CD4-positive, CD25-positive, alpha-beta regulatory T cell (primary cell): ENCODE data around the gene MAST3. TPM values are rescaled to one million over a fixed set of nuclear protein-coding genes. Genes with fewer than 3 reads are reported as not detected.

Experiments
- ATAC-seq, 2 donors: fragments of 150-1000 bp; cut with Tn5 transposase; one replicate each; pipeline ENCODE4 v1.10.0; 2021; ENCODE audit warnings: low read depth in 2 of 2, moderate number of reproducible peaks in 2 of 2, moderate library complexity in 1 of 2
- DNase-seq, 3 donors: peaks; one replicate each; pipeline versions ENCODE4 v3.0.0 to v3.0.0-alpha.2; 2012 to 2022; ENCODE audit warnings: mixed read lengths in 1 of 3
- H3K27ac ChIP-seq: one replicate; pipeline ENCODE4 v1.7.0; 2013; ENCODE audit warnings: mild to moderate bottlenecking, low read length; ENCODE audit not compliant: insufficient read depth, poor library complexity, severe bottlenecking
- H3K27me3 ChIP-seq: one replicate; pipeline ENCODE4 v1.7.0; 2013; ENCODE audit warnings: low read length; ENCODE audit not compliant: control insufficient read depth, insufficient read depth
- H3K36me3 ChIP-seq: one replicate; pipeline ENCODE4 v1.7.0; 2013; ENCODE audit warnings: mild to moderate bottlenecking, low read length, moderate library complexity; ENCODE audit not compliant: control insufficient read depth, insufficient read depth
- H3K4me1 ChIP-seq: 2 replicates; pipeline ENCODE4 v1.7.0; 2013; ENCODE audit warnings: mild to moderate bottlenecking, low read length; ENCODE audit not compliant: insufficient read depth, control insufficient read depth, poor library complexity, severe bottlenecking
- H3K4me3 ChIP-seq: one replicate; pipeline ENCODE4 v1.7.0; 2013; ENCODE audit warnings: low read depth, mild to moderate bottlenecking, low read length, moderate library complexity
- H3K9me3 ChIP-seq, 2 experiments: 1 replicate in 1 of 2; 2 replicates in 1 of 2; pipeline ENCODE4 v1.7.0; 2013; ENCODE audit warnings: low read length in 2 of 2, mild to moderate bottlenecking in 1 of 2, moderate library complexity in 1 of 2; ENCODE audit not compliant: control insufficient read depth in 2 of 2
- H3K27ac Mint-ChIP-seq, 3 donors: one replicate each; pipeline ENCODE4 v1.8.0; 2020 to 2022; ENCODE audit warnings: mild to moderate bottlenecking in 3 of 3, mixed read lengths in 3 of 3, moderate library complexity in 2 of 3
- H3K27me3 Mint-ChIP-seq: one replicate; pipeline ENCODE4 v1.8.0; 2022; ENCODE audit warnings: mild to moderate bottlenecking, mixed read lengths
- H3K36me3 Mint-ChIP-seq: one replicate; pipeline ENCODE4 v1.8.0; 2020; ENCODE audit warnings: mixed read lengths
- H3K4me1 Mint-ChIP-seq, 4 donors: one replicate each; pipeline ENCODE4 v1.8.0; 2020 to 2022; ENCODE audit warnings: mixed read lengths in 4 of 4, mild to moderate bottlenecking in 1 of 4
- H3K4me3 Mint-ChIP-seq, 4 donors: one replicate each; pipeline ENCODE4 v1.8.0; 2020 to 2022; ENCODE audit warnings: mild to moderate bottlenecking in 4 of 4, mixed read lengths in 4 of 4, moderate library complexity in 3 of 4
- H3K9me3 Mint-ChIP-seq, 7 donors: one replicate each; pipeline ENCODE4 v1.8.0; 2020 to 2022; ENCODE audit warnings: mixed read lengths in 7 of 7, mild to moderate bottlenecking in 3 of 7, moderate library complexity in 2 of 7
- polyA plus RNA-seq, 4 donors: library from polyadenylated mRNA; unstranded; fragments of 300-500 nt; fragmentation: Illumina TruSeq; gene quantifications; one replicate each; pipeline ENCODE4 v1.2.3, GENCODE V29; 2021
- total RNA-seq: library from RNA; stranded (reverse); gene quantifications from one replicate; pipeline ENCODE4 v1.2.3, GENCODE V29; 2022

MAST3 gene
- total and polyA plus RNA-seq, 5 donors from 2014 or later = 8.1 to 45.9 (median 8.7) TPM

DNA sequence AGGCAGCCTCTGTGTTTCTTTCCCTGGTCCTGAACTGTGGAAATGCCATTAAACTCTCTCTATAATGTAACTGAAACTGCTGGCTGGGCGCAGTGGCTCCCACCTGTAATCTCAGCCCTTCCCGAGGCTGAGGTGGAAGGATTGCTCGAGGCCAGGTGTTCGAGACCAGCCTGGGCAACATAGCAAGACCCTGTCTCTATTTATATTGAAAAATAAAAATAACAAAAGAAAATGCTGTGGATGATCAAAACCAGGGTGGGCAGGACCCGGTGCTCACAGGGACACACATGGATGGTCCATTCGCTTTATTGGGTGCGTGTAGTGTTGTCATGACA is 98.9 kb downstream of the MAST3 start:
- H3K4me1 Mint-ChIP-seq = peaks cover 4 to 31% (median 10%) of the 10 kb centered on the region in 4 donors
- DNase-seq (no peak), ATAC-seq (no peak)
- Histone ChIP-seq H3K9me3 (no peaks in the 10 kb centered on the region), H3K27ac (no peak overlapping the region), H3K4me3 (no peak overlapping the region), H3K36me3 (peaks cover 3% of the 10 kb centered on the region), H3K4me1 (peaks cover 24% of the 10 kb centered on the region), H3K27me3 (no peaks in the 10 kb centered on the region)
- H3K27me3 Mint-ChIP-seq = no peaks in the 10 kb centered on the region
- H3K27ac Mint-ChIP-seq = peak overlapping the region in 1 of 3 donors; percentile 55
- H3K9me3 Mint-ChIP-seq = no peaks in the 10 kb centered on the region
- peak overlapping the region in 3 of 4 donors; percentile 56 to 72 (median 66) for H3K4me3 Mint-ChIP-seq
- peaks cover 14% of the 10 kb centered on the region for H3K36me3 Mint-ChIP-seq

DNA sequence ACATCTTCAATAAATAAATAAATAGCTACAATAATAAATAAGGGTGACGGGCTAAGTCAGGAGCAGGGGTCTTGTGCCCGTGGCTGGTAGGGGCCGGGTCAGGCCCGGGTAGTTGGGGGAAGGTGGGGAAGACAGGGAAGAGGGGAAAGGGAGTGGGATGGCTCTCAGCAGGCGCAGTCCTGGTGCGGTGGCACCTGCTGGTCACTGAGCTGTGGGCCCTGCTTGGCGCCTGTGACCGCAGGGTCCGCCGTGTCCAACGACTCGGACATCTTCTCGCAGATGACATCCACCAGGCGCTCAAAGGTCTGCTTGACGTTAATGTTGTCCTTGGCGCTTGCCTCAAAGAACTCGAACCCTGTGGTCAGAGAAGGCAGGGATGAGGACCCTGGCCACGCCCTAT is 99.7 kb downstream of the MAST3 start:
- no peak overlapping the region for H3K27ac Mint-ChIP-seq
- Histone ChIP-seq H3K4me3 (no peak overlapping the region), H3K9me3 (no peaks in the 10 kb centered on the region), H3K27me3 (no peaks in the 10 kb centered on the region), H3K4me1 (peaks cover 20% of the 10 kb centered on the region), H3K27ac (no peak overlapping the region), H3K36me3 (peaks cover 3% of the 10 kb centered on the region)
- ATAC-seq = no peak
- DNase-seq = no peak
- H3K4me1 Mint-ChIP-seq = peaks cover 0 to 30% (median 8%) of the 10 kb centered on the region in 4 donors
- H3K9me3 Mint-ChIP-seq = no peaks in the 10 kb centered on the region
- H3K36me3 Mint-ChIP-seq = peaks cover 14% of the 10 kb centered on the region
- no peaks in the 10 kb centered on the region for H3K27me3 Mint-ChIP-seq
- peak overlapping the region in 1 of 4 donors; percentile 76 for H3K4me3 Mint-ChIP-seq

DNA sequence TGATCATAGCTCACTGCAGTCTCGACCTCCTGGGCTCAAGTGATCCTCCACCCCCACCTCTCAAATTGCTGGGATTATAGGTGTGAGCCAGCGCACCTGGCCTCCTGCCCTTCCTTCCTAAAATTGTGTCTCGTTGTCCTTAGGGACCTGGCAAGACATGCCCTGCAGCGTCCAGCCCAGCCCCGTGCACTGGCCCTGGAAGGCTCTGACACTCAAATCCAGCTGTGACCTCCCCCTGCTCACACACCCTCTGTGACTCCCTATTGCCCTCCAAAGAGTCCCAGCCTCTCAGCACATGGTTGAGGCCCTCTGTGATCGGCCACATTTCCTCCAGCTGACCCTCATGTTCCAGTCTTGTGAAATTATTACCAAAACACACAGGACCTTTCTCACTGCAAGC is 100.4 kb downstream of the MAST3 start:
- peak overlapping the region in 1 of 3 donors; percentile 65 for H3K27ac Mint-ChIP-seq

DNA sequence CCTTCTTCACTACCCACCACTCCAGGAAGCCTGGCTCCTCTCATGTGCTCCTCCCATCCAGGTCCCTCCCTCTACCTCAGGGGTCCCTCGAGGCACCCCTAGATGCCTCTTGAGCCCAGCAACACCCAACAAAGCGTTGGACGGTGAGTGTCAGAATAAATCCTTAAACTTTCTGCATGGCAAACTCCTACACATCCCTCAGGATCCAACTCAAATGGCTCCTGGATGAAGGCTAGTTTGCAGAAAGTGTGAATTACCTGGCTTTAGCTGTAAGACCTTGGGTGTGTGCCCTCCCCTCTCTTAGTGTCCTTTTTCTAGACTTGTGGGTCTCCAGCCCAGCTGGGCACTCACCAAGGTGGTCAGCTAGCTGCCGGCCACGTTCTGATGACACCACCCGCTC is 100.8 kb downstream of the MAST3 start:
- H3K4me3 ChIP-seq = no peak overlapping the region
- no peak for DNase-seq
- Mint-ChIP-seq H3K4me1 (peaks cover 0 to 34% (median 11%) of the 10 kb centered on the region in 4 donors), H3K27me3 (no peaks in the 10 kb centered on the region), H3K9me3 (no peaks in the 10 kb centered on the region), H3K27ac (peak overlapping the region in 1 of 3 donors; percentile 65), H3K36me3 (peaks cover 14% of the 10 kb centered on the region), H3K4me3 (peak overlapping the region in 2 of 4 donors; percentile 54 to 76)
- ATAC-seq = no peak
- H3K27ac ChIP-seq = no peak overlapping the region
- no peaks in the 10 kb centered on the region for H3K27me3 ChIP-seq
- H3K9me3 ChIP-seq = no peaks in the 10 kb centered on the region
- H3K36me3 ChIP-seq = peaks cover 3% of the 10 kb centered on the region
- peaks cover 24% of the 10 kb centered on the region for H3K4me1 ChIP-seq

More for the DNA sequence above, 100.4 kb downstream of the MAST3 start:
- H3K27me3 ChIP-seq = no peaks in the 10 kb centered on the region
- ATAC-seq (no peak), DNase-seq (no peak)
- Mint-ChIP-seq H3K27me3 (no peaks in the 10 kb centered on the region), H3K36me3 (peaks cover 14% of the 10 kb centered on the region), H3K4me3 (peak overlapping the region in 3 of 4 donors; percentile 54 to 76 (median 63)), H3K4me1 (peaks cover 0 to 32% (median 9%) of the 10 kb centered on the region in 4 donors), H3K9me3 (no peaks in the 10 kb centered on the region)
- H3K4me1 ChIP-seq = peaks cover 21% of the 10 kb centered on the region
- H3K36me3 ChIP-seq = peaks cover 3% of the 10 kb centered on the region
- no peaks in the 10 kb centered on the region for H3K9me3 ChIP-seq
- no peak overlapping the region for H3K4me3 ChIP-seq
- no peak overlapping the region for H3K27ac ChIP-seq

Other genes starting within 250 kb of the MAST3 start
- gene JAK3, start 249.8 kb upstream of the MAST3 start, total RNA-seq = 198 TPM
- gene JAK3, start 249.8 kb upstream of the MAST3 start, polyA plus RNA-seq = 100 to 1,000 TPM in 1 of 4 donors, 10 to 100 TPM in 3; 80.8 to 103 (median 88.4) TPM
- 2,143 TPM for gene RPL18A, start 237.9 kb upstream of the MAST3 start, total RNA-seq
- gene RPL18A, start 237.9 kb upstream of the MAST3 start, polyA plus RNA-seq = 1,000 to 10,000 TPM; 3,036 to 4,374 (median 3,670) TPM
- 1.0 TPM for gene SLC5A5, start 225.8 kb upstream of the MAST3 start, total RNA-seq
- gene SLC5A5, start 225.8 kb upstream of the MAST3 start, polyA plus RNA-seq = 1 to 10 TPM in 3 of 4 donors, under 1 TPM in 1; 0.76 to 1.8 (median 1.3) TPM
- 32.2 TPM for gene CCDC124, start 164.8 kb upstream of the MAST3 start, total RNA-seq
- gene CCDC124, start 164.8 kb upstream of the MAST3 start, polyA plus RNA-seq = 10 to 100 TPM; 29.6 to 42.7 (median 33.5) TPM
- not detected for gene KCNN1, start 130.7 kb upstream of the MAST3 start, total RNA-seq
- not detected for gene KCNN1, start 130.7 kb upstream of the MAST3 start, polyA plus RNA-seq
- gene ARRDC2, start 89.6 kb upstream of the MAST3 start, total RNA-seq = 151 TPM
- gene ARRDC2, start 89.6 kb upstream of the MAST3 start, polyA plus RNA-seq = 10 to 100 TPM; 25.9 to 42.7 (median 36.2) TPM
- gene IL12RB1, start 10.8 kb upstream of the MAST3 start, total RNA-seq = 60.4 TPM
- 10 to 100 TPM; 34.9 to 53.2 (median 46.3) TPM for gene IL12RB1, start 10.8 kb upstream of the MAST3 start, polyA plus RNA-seq
- gene PIK3R2, start 55.4 kb downstream of the MAST3 start, total RNA-seq = 9.4 TPM
- gene PIK3R2, start 55.4 kb downstream of the MAST3 start, polyA plus RNA-seq = 1 to 10 TPM in 2 of 4 donors, under 1 TPM in 2; 0.42 to 3.6 (median 2.0) TPM
- 2.3 TPM for gene IFI30, start 76.0 kb downstream of the MAST3 start, total RNA-seq
- gene IFI30, start 76.0 kb downstream of the MAST3 start, polyA plus RNA-seq = 10 to 100 TPM in 2 of 4 donors, 1 to 10 TPM in 2; 7.1 to 17.8 (median 9.7) TPM
- 5.5 TPM for gene MPV17L2, start 95.4 kb downstream of the MAST3 start, total RNA-seq
- 10 to 100 TPM; 11.3 to 20.8 (median 13.9) TPM for gene MPV17L2, start 95.4 kb downstream of the MAST3 start, polyA plus RNA-seq
- 5.1 TPM for gene RAB3A, start 106.3 kb downstream of the MAST3 start, total RNA-seq
- 1 to 10 TPM in 2 of 4 donors, under 1 TPM in 2; 0.87 to 1.6 (median 1.2) TPM for gene RAB3A, start 106.3 kb downstream of the MAST3 start, polyA plus RNA-seq
- gene PDE4C, start 128.7 kb downstream of the MAST3 start, total RNA-seq = not detected
- gene PDE4C, start 128.7 kb downstream of the MAST3 start, polyA plus RNA-seq = not detected
- gene IQCN, start 176.7 kb downstream of the MAST3 start, total RNA-seq = 26.5 TPM
- gene IQCN, start 176.7 kb downstream of the MAST3 start, polyA plus RNA-seq = under 1 TPM in 3 of 4 donors, not detected in 1; 0.03 to 0.28 (median 0.16) TPM
- gene JUND, start 183.8 kb downstream of the MAST3 start, total RNA-seq = 1,564 TPM
- 10 to 100 TPM; 30.7 to 85.9 (median 58.8) TPM for gene JUND, start 183.8 kb downstream of the MAST3 start, polyA plus RNA-seq
- gene LSM4, start 225.3 kb downstream of the MAST3 start, total RNA-seq = 45.6 TPM
- gene LSM4, start 225.3 kb downstream of the MAST3 start, polyA plus RNA-seq = 100 to 1,000 TPM; 101 to 118 (median 116) TPM
- gene PGPEP1, start 242.8 kb downstream of the MAST3 start, total RNA-seq = 39.4 TPM
- 1 to 10 TPM; 6.7 to 8.7 (median 8.2) TPM for gene PGPEP1, start 242.8 kb downstream of the MAST3 start, polyA plus RNA-seq